ENCODE data around the gene MUC2.
"Not testable (repeated sequence)": the region's sequence is repeated elsewhere in the genome, so short reads cannot be mapped to it uniquely, and the experiment has no call there.

The MUC2 gene

DNA sequence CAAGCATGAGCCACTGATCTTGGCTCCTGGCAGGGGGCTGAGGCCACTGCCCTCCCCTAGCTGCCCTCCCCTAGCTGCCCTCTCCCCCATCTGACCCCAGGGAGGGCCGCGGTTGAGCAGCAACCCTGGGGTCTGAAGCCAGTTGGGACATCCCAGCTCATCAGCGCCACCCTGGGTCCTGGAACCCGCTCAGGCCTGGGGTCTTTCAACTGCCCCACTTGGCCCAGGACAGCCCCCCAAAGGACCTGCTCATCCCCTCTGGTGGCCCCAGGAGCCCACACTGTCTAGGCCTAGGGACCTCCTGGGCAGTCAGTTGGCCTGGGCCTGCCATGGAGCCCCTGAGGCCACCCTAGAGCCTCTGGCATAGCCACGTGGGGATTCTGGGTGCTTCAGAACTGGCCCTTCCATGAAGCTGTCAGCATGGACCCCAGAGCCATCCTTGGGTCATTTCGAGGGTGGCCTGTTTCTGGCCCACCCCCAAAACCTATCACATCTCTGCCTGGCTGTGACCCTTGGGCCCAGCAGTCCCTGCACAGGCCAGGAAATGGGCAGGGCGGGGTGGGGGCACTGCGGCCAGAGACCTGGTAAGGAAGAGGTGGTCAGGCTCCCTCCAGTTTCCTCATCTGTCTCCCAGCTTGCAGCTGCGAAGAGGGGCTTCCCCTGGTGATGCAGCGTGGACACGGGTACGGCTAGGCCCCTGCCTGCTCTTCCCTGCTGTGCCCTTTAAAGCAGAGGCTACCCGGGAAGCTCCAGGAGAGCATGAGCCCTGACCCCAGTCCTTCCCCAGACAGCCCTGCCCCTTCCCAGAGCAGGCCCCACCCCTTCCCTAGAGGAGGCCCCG, 37.9 kb downstream of the MUC2 start:
- Histone ChIP-seq H3K27me3 (replicated peaks in 2 of 5; ENCODE audit: control insufficient read depth in 4 of 5, insufficient read depth in 5 of 5, low read length in 4 of 5) (peaks cover 0 to 2% (median 0%) of the 10 kb centered on the region in 5 experiments), H3K27ac (ENCODE audit: insufficient read depth in 1 of 2, low read depth in 1 of 2, low read length in 2 of 2, poor library complexity in 1 of 2, severe bottlenecking in 2 of 2) (no peak overlapping the region), H3K4me1 (ENCODE audit: control extremely low read depth in 1 of 4, control insufficient read depth in 4 of 4, insufficient read depth in 4 of 4, low read length in 3 of 4) (no peaks in the 10 kb centered on the region), H3K9me3 (ENCODE audit: control extremely low read depth in 1 of 5, control insufficient read depth in 4 of 5, insufficient read depth in 2 of 5, low read depth in 1 of 5, low read length in 4 of 5) (no peaks in the 10 kb centered on the region), H3K36me3 (ENCODE audit: control insufficient read depth in 4 of 4, insufficient read depth in 4 of 4, low read length in 3 of 4) (no peaks in the 10 kb centered on the region), H3K4me3 (ENCODE audit: control insufficient read depth in 1 of 7, extremely low read depth in 1 of 7, insufficient read depth in 4 of 7, low read depth in 2 of 7, low read length in 6 of 7) (no peak overlapping the region)
- POLR2A ChIA-PET = no interaction called here
- CTCF ChIA-PET = no interaction called here
- 97% methylated on average over 9 of the region's 14 CpGs for WGBS (ENCODE audit: insufficient coverage)
- DNase-seq = no peak

DNA sequence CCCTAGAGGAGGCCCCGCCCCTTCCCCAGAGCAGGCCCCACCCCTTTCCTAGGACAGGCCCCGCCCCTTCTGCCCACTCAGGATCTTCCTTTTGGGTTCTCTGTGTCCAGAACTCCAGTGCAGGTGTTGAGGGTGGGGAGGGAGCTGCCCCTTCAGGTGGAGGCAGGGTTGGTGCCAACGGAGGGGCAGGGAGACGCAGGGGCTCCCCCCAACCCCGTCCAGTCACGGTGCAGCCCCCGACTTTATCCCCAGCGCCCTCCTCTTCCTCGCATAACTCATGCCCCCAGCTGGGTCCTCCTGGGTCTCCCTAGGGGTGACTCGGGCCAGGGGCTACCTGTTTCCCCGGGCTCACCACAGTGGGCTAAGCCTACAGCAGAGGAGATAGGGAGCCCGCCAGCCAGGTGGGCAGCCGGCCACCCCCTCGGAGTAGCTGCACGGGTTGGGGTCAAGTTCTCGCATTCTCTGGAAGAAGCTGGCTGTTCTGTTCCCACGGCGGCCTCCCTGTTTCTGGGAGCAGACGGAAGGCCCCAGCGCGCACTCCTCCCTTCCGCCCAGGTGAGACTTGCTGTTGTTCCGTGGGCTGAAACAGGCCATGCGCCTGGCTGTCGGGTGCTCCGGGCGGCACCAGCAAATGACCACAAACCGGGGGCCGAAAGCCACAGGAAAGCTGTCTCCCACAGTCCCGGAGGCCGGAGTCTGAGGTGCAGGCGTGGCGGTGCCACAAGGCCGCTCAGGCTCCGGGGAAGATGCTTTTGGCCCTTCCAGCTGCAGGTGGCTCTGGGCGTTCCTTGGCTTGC, 38.9 kb downstream of the MUC2 start:
- Histone ChIP-seq H3K36me3 (ENCODE audit: control insufficient read depth in 4 of 4, insufficient read depth in 4 of 4, low read length in 3 of 4) (no peaks in the 10 kb centered on the region), H3K27ac (ENCODE audit: insufficient read depth in 1 of 2, low read depth in 1 of 2, low read length in 2 of 2, poor library complexity in 1 of 2, severe bottlenecking in 2 of 2) (no peak overlapping the region), H3K27me3 (replicated peaks in 2 of 5; ENCODE audit: control insufficient read depth in 4 of 5, insufficient read depth in 5 of 5, low read length in 4 of 5) (peaks cover 0 to 2% (median 0%) of the 10 kb centered on the region in 5 experiments), H3K4me3 (ENCODE audit: control insufficient read depth in 1 of 7, extremely low read depth in 1 of 7, insufficient read depth in 4 of 7, low read depth in 2 of 7, low read length in 6 of 7) (no peak overlapping the region), H3K9me3 (ENCODE audit: control extremely low read depth in 1 of 5, control insufficient read depth in 4 of 5, insufficient read depth in 2 of 5, low read depth in 1 of 5, low read length in 4 of 5) (no peaks in the 10 kb centered on the region), H3K4me1 (ENCODE audit: control extremely low read depth in 1 of 4, control insufficient read depth in 4 of 4, insufficient read depth in 4 of 4, low read length in 3 of 4) (no peaks in the 10 kb centered on the region)
- 87% methylated on average over 31 of the region's 36 CpGs for WGBS (ENCODE audit: insufficient coverage)
- ChIA-PET POLR2A (no interaction called here), CTCF (no interaction called here)
- no peak for DNase-seq

DNA sequence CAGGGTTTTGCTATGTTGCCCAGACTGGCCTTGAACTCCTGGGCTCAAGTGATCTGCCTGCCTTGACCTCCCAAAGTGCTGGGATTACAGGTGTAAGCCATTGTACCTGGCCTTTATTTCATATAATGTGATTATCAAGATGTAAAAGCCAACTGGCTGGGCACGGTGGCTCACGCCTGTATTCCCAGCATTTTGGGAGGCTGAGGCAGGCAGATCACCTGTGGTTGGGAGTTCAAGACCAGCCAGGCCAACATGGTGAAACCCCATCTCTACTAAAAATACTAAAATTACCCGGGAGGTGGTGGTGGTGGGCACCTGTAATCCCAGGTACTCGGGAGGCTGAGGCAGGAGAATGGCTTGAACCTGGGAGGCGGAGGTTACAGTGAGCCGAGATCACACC, 40.6 kb downstream of the MUC2 start:
- not testable (repeated sequence) for DNase-seq
- 93% methylated on average over 2 of the region's 6 CpGs for WGBS (ENCODE audit: insufficient coverage)

DNA sequence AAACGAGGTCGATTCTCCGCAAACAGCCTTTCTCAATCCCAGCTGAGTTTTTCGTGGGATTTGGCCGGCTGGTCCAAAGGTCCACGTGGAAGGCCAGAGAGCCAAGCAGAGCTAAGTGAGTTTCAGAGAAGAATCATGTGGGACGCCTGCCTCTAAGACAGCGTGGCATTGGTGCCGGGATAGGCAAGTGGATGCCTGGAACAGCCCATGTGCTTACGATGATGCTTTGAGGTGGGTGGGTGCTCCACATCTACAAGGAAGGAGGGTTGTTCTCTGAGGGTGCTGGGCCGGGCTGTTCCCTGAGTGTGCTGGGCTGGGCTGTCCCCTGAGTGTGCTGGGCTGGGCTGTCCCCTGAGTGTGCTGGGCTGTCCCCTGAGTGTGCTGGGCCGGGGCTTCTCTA, 41.4 kb downstream of the MUC2 start:
- peaks cover 0 to 2% (median 0%) of the 10 kb centered on the region in 5 experiments for H3K27me3 ChIP-seq (replicated peaks in 2 of 5; ENCODE audit: control insufficient read depth in 4 of 5, insufficient read depth in 5 of 5, low read length in 4 of 5)
- H3K4me1 ChIP-seq (ENCODE audit: control extremely low read depth in 1 of 4, control insufficient read depth in 4 of 4, insufficient read depth in 4 of 4, low read length in 3 of 4) = no peaks in the 10 kb centered on the region
- no peak overlapping the region for H3K4me3 ChIP-seq (ENCODE audit: control insufficient read depth in 1 of 7, extremely low read depth in 1 of 7, insufficient read depth in 4 of 7, low read depth in 2 of 7, low read length in 6 of 7)
- no peaks in the 10 kb centered on the region for H3K9me3 ChIP-seq (ENCODE audit: control extremely low read depth in 1 of 5, control insufficient read depth in 4 of 5, insufficient read depth in 2 of 5, low read depth in 1 of 5, low read length in 4 of 5)
- H3K27ac ChIP-seq (ENCODE audit: insufficient read depth in 1 of 2, low read depth in 1 of 2, low read length in 2 of 2, poor library complexity in 1 of 2, severe bottlenecking in 2 of 2) = no peak overlapping the region
- H3K36me3 ChIP-seq (ENCODE audit: control insufficient read depth in 4 of 4, insufficient read depth in 4 of 4, low read length in 3 of 4) = no peaks in the 10 kb centered on the region
- DNase-seq = no peak
- ChIA-PET POLR2A (no interaction called here), CTCF (interaction anchor here (1.1 kb wide), 1 partner anchor 398 kb away, joined by 3 read pairs; no protein-coding TSS in a partner anchor)
- WGBS (ENCODE audit: insufficient coverage) = 96% methylated on average over 12 of the region's 12 CpGs

More for the DNA sequence above, 40.6 kb downstream of the MUC2 start:
- POLR2A ChIA-PET; H3K27ac ChIP-seq (ENCODE audit: insufficient read depth in 1 of 2, low read depth in 1 of 2, low read length in 2 of 2, poor library complexity in 1 of 2, severe bottlenecking in 2 of 2); H3K4me1 ChIP-seq (ENCODE audit: control extremely low read depth in 1 of 4, control insufficient read depth in 4 of 4, insufficient read depth in 4 of 4, low read length in 3 of 4); H3K36me3 ChIP-seq (ENCODE audit: control insufficient read depth in 4 of 4, insufficient read depth in 4 of 4, low read length in 3 of 4); H3K4me3 ChIP-seq (ENCODE audit: control insufficient read depth in 1 of 7, extremely low read depth in 1 of 7, insufficient read depth in 4 of 7, low read depth in 2 of 7, low read length in 6 of 7); H3K9me3 ChIP-seq (ENCODE audit: control extremely low read depth in 1 of 5, control insufficient read depth in 4 of 5, insufficient read depth in 2 of 5, low read depth in 1 of 5, low read length in 4 of 5); H3K27me3 ChIP-seq (replicated peaks in 2 of 5; ENCODE audit: control insufficient read depth in 4 of 5, insufficient read depth in 5 of 5, low read length in 4 of 5): not testable (repeated sequence)
- CTCF ChIA-PET = interaction anchor here (1.1 kb wide), 1 partner anchor 399 kb away, joined by 3 read pairs; no protein-coding TSS in a partner anchor

DNA sequence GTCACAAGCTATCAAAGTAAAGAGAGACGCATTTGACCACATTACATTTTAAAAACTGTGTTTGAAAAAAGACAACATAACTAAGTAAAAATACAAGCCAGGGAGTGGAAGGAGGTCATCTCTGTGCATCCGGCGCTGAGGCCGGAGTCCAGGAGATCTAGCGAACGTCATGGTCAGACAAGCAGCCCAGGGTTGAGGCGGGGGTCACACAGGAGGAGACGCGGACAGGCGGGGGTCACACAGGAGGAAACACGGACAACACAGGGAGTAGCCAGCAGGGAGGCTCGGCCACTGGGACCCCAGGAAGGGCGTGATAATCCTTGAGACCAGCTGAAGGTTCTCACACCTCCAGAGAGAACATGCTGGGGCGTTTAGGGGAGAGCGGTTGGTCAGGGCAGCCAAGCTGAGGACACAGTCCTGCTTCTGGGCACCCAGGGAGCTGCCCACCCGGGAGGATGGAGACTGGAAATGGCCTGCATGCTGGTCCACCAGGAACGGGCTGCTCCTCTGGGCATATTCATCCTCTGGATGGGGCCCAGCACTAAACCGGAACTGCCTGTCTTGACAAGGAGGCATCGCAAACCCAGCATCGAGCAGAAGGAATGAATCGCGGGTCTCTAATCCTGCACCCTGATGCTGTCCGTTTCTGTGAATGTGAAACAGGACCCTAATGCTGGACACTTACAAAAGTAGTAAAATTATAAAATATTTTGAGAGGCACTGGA, 42.2 kb downstream of the MUC2 start:
- WGBS (ENCODE audit: insufficient coverage) = 81% methylated on average over 20 of the region's 23 CpGs
- no peaks in the 10 kb centered on the region for H3K4me1 ChIP-seq (ENCODE audit: control extremely low read depth in 1 of 4, control insufficient read depth in 4 of 4, insufficient read depth in 4 of 4, low read length in 3 of 4)
- no peaks in the 10 kb centered on the region for H3K36me3 ChIP-seq (ENCODE audit: control insufficient read depth in 4 of 4, insufficient read depth in 4 of 4, low read length in 3 of 4)
- CTCF ChIA-PET = interaction anchor here (1.1 kb wide), 1 partner anchor 398 kb away, joined by 3 read pairs; no protein-coding TSS in a partner anchor
- no peak overlapping the region for H3K4me3 ChIP-seq (ENCODE audit: control insufficient read depth in 1 of 7, extremely low read depth in 1 of 7, insufficient read depth in 4 of 7, low read depth in 2 of 7, low read length in 6 of 7)
- no peak overlapping the region for H3K27ac ChIP-seq (ENCODE audit: insufficient read depth in 1 of 2, low read depth in 1 of 2, low read length in 2 of 2, poor library complexity in 1 of 2, severe bottlenecking in 2 of 2)
- no peaks in the 10 kb centered on the region for H3K9me3 ChIP-seq (ENCODE audit: control extremely low read depth in 1 of 5, control insufficient read depth in 4 of 5, insufficient read depth in 2 of 5, low read depth in 1 of 5, low read length in 4 of 5)
- no peak for DNase-seq
- peaks cover 0 to 3% (median 0%) of the 10 kb centered on the region in 5 experiments for H3K27me3 ChIP-seq (replicated peaks in 2 of 5; ENCODE audit: control insufficient read depth in 4 of 5, insufficient read depth in 5 of 5, low read length in 4 of 5)
- POLR2A ChIA-PET = no interaction called here

DNA sequence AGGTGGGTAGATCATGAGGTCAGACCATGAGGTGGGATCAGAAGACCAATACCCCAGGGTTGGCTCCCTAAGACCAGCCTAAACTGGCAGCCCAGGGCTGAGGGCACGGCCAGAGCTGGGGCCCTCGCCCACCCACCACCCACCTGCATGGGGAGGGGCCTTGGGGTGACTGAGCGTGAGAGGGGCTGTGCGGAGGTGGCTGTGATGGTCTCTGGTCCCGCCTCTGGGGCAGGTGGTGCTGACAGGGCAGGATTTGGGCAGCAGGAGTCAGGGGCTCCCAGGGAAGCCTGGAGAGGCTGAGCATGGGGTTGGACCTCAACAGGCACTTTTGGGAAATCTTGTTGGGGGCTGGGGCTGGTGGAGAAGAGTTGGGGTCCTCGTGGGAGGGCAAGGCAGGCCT, 43.3 kb downstream of the MUC2 start:
- Histone ChIP-seq H3K9me3 (ENCODE audit: control extremely low read depth in 1 of 5, control insufficient read depth in 4 of 5, insufficient read depth in 2 of 5, low read depth in 1 of 5, low read length in 4 of 5) (no peaks in the 10 kb centered on the region), H3K27me3 (replicated peaks in 2 of 5; ENCODE audit: control insufficient read depth in 4 of 5, insufficient read depth in 5 of 5, low read length in 4 of 5) (peaks cover 0 to 10% (median 0%) of the 10 kb centered on the region in 5 experiments), H3K4me3 (ENCODE audit: control insufficient read depth in 1 of 7, extremely low read depth in 1 of 7, insufficient read depth in 4 of 7, low read depth in 2 of 7, low read length in 6 of 7) (no peak overlapping the region), H3K4me1 (ENCODE audit: control extremely low read depth in 1 of 4, control insufficient read depth in 4 of 4, insufficient read depth in 4 of 4, low read length in 3 of 4) (no peaks in the 10 kb centered on the region), H3K27ac (ENCODE audit: insufficient read depth in 1 of 2, low read depth in 1 of 2, low read length in 2 of 2, poor library complexity in 1 of 2, severe bottlenecking in 2 of 2) (no peak overlapping the region), H3K36me3 (ENCODE audit: control insufficient read depth in 4 of 4, insufficient read depth in 4 of 4, low read length in 3 of 4) (no peaks in the 10 kb centered on the region)
- 77% methylated on average over 4 of the region's 6 CpGs for WGBS (ENCODE audit: insufficient coverage)
- ChIA-PET POLR2A (no interaction called here), CTCF (interaction anchor here (0.6 kb wide), 1 partner anchor 1964 kb away, joined by 3 read pairs; no protein-coding TSS in a partner anchor)
- no peak for DNase-seq

All from common myeloid progenitor, CD34-positive (primary cell).